Dedifferentiated amniotic fluid mesenchymal stem cell (primary cell): Measurements from ENCODE around the gene SMPD3.
"Not testable (repeated sequence)": the region's sequence is repeated elsewhere in the genome, so short reads cannot be mapped to it uniquely, and the experiment has no call there.

Source experiments
- DNase-seq: peaks from one replicate; pipeline ENCODE4 v3.0.0-alpha.2; 2016; ENCODE audit errors: extremely low spot score

Gene SMPD3

GRCh38 chr16:68448360-68448970 is at the start of gene SMPD3:
Gene SMPD3 (minus strand): TSS chr16:68448508. CDS start chr16:68372181, 76,327 bp downstream.
- DNase-seq = peak; percentile 99

- no peak for DNase-seq
These were observed 48.4 kb upstream of the SMPD3 start for GRCh38 chr16:68496689-68497088.

GRCh38 chr16:68494261-68494660 is 46.0 kb upstream of the SMPD3 start:
- not testable (repeated sequence) for DNase-seq

GRCh38 chr16:68493412-68494070 is 45.2 kb upstream of the SMPD3 start:
- no peak for DNase-seq

- no peak for DNase-seq
These were observed 44.5 kb upstream of the SMPD3 start for GRCh38 chr16:68492543-68493411.

GRCh38 chr16:68492151-68492542 is 43.8 kb upstream of the SMPD3 start:
- no peak for DNase-seq

- DNase-seq = no peak
These were observed 43.3 kb upstream of the SMPD3 start for GRCh38 chr16:68491576-68491950.

- DNase-seq = no peak
These were observed 42.7 kb upstream of the SMPD3 start for GRCh38 chr16:68490829-68491575.

GRCh38 chr16:68490358-68490757 is 42.0 kb upstream of the SMPD3 start:
- no peak for DNase-seq

GRCh38 chr16:68488554-68488953 is 40.2 kb upstream of the SMPD3 start:
- no peak for DNase-seq

GRCh38 chr16:68487669-68488068 is 39.4 kb upstream of the SMPD3 start:
- no peak for DNase-seq

- no peak for DNase-seq
These were observed 38.9 kb upstream of the SMPD3 start for GRCh38 chr16:68487203-68487514.

GRCh38 chr16:68486502-68487202 is 38.3 kb upstream of the SMPD3 start:
- DNase-seq = no peak

- DNase-seq = no peak
These were observed 33.3 kb upstream of the SMPD3 start for GRCh38 chr16:68481636-68482035.

GRCh38 chr16:68480084-68480995 is 32.0 kb upstream of the SMPD3 start:
- DNase-seq = no peak

GRCh38 chr16:68479271-68479670 is 31.0 kb upstream of the SMPD3 start:
- DNase-seq = no peak

GRCh38 chr16:68478526-68479250 is 30.4 kb upstream of the SMPD3 start:
- DNase-seq = no peak

GRCh38 chr16:68475071-68475470 is 26.8 kb upstream of the SMPD3 start:
- no peak for DNase-seq

- no peak for DNase-seq
These were observed 25.2 kb upstream of the SMPD3 start for GRCh38 chr16:68473358-68474070.
